Activated CD4-positive, alpha-beta T cell treated with anti-CD3 and anti-CD28 coated beads, Interleukin-2, amount 10 ng/mL, durations not matched to agents 7 days and 5 days (primary cell): ENCODE data around the gene PTGDR2. TPM values are rescaled to one million over a fixed set of nuclear protein-coding genes. Genes with fewer than 3 reads are reported as not detected.
A peak's percentile ranks its signal among the peaks of the same experiment; 100 is the strongest.

ENCODE experiments used
- CTCF ChIA-PET: fragments of 350-600 bp; sonication (Branson Sonifier 250); formaldehyde crosslinking; loops from one replicate; lab custom pipeline; 2021; ENCODE audit warnings: antibody characterized with exemption; lab: Charles Lee
- POLR2A ChIA-PET: fragments of 350-600 bp; sonication (Branson Sonifier 250); formaldehyde crosslinking; loops from one replicate; lab custom pipeline; 2021; ENCODE audit warnings: antibody characterized with exemption; lab: Charles Lee
- DNase-seq: peaks from one replicate; pipeline ENCODE4 v3.0.0-alpha.2; 2020
- H3K27ac Mint-ChIP-seq: one replicate; pipeline ENCODE4 v1.8.0; 2021; ENCODE audit warnings: mild to moderate bottlenecking, moderate library complexity, mixed read lengths
- H3K27me3 Mint-ChIP-seq: one replicate; pipeline ENCODE4 v1.8.0; 2021; ENCODE audit warnings: mixed read lengths
- H3K36me3 Mint-ChIP-seq: one replicate; pipeline ENCODE4 v1.8.0; 2021; ENCODE audit warnings: low read depth, mixed read lengths
- H3K4me1 Mint-ChIP-seq: one replicate; pipeline ENCODE4 v1.8.0; 2021; ENCODE audit warnings: mixed read lengths
- H3K4me3 Mint-ChIP-seq: one replicate; pipeline ENCODE4 v1.8.0; 2021; ENCODE audit warnings: mild to moderate bottlenecking, moderate library complexity, mixed read lengths
- H3K9me3 Mint-ChIP-seq: one replicate; pipeline ENCODE4 v1.8.0; 2021; ENCODE audit warnings: mixed read lengths
- total RNA-seq, 2 experiments: library from RNA; stranded (reverse); gene quantifications; one replicate each; pipeline ENCODE4 v1.2.3, GENCODE V29; 2021

PTGDR2 gene
- total RNA-seq, 2 experiments from 2014 or later = 1.3 to 1.4 TPM

GRCh38 chr11:60887556-60887955 lies 31.8 kb upstream of the PTGDR2 start:
- ChIA-PET CTCF (interaction anchor here (1.0 to 2.3 kb wide), 22 partner anchors 9 to 241 kb away, joined by 3 to 42 read pairs (median 6); partner anchors contain the start of genes PTGDR2 and ZP1), POLR2A (interaction anchor here (0.5 to 0.6 kb wide), 3 partner anchors 19 to 69 kb away, joined by 3 to 7 read pairs (median 3); partner anchors contain the start of gene PRPF19)
- DNase-seq = peak; percentile 58
- peaks cover 3% of the 10 kb centered on the region for H3K4me1 Mint-ChIP-seq
- H3K27me3 Mint-ChIP-seq = no peaks in the 10 kb centered on the region
- H3K4me3 Mint-ChIP-seq = no peak overlapping the region
- H3K9me3 Mint-ChIP-seq = no peaks in the 10 kb centered on the region
- H3K36me3 Mint-ChIP-seq = peaks cover 28% of the 10 kb centered on the region
- no peak overlapping the region for H3K27ac Mint-ChIP-seq

GRCh38 chr11:60880643-60881282 lies 25.0 kb upstream of the PTGDR2 start:
- H3K9me3 Mint-ChIP-seq = no peaks in the 10 kb centered on the region
- peak overlapping the region; percentile 42 for H3K27ac Mint-ChIP-seq
- no peaks in the 10 kb centered on the region for H3K27me3 Mint-ChIP-seq
- POLR2A ChIA-PET = no interaction called here
- H3K4me1 Mint-ChIP-seq = peaks cover 8% of the 10 kb centered on the region
- DNase-seq = no peak
- peaks cover 17% of the 10 kb centered on the region for H3K36me3 Mint-ChIP-seq
- CTCF ChIA-PET = interaction anchor here (0.9 to 1.2 kb wide), 2 partner anchors 9 to 11 kb away, joined by 3 to 4 read pairs; no protein-coding TSS in a partner anchor
- no peak overlapping the region for H3K4me3 Mint-ChIP-seq

GRCh38 chr11:60879971-60880588 lies 24.3 kb upstream of the PTGDR2 start:
- no peak for DNase-seq
- H3K4me1 Mint-ChIP-seq = peaks cover 8% of the 10 kb centered on the region
- H3K4me3 Mint-ChIP-seq = no peak overlapping the region
- H3K36me3 Mint-ChIP-seq = peaks cover 14% of the 10 kb centered on the region
- no peaks in the 10 kb centered on the region for H3K9me3 Mint-ChIP-seq
- no peak overlapping the region for H3K27ac Mint-ChIP-seq
- POLR2A ChIA-PET = no interaction called here
- H3K27me3 Mint-ChIP-seq = no peaks in the 10 kb centered on the region
- CTCF ChIA-PET = interaction anchor here (0.9 kb wide), 1 partner anchor 9 kb away, joined by 4 read pairs; no protein-coding TSS in a partner anchor

GRCh38 chr11:60879104-60879503 lies 23.4 kb upstream of the PTGDR2 start:
- ChIA-PET POLR2A (no interaction called here), CTCF (interaction anchor here (1.3 kb wide), 1 partner anchor 8 kb away, joined by 3 read pairs; no protein-coding TSS in a partner anchor)
- DNase-seq = no peak
- H3K27me3 Mint-ChIP-seq = no peaks in the 10 kb centered on the region
- peaks cover 12% of the 10 kb centered on the region for H3K36me3 Mint-ChIP-seq
- no peak overlapping the region for H3K27ac Mint-ChIP-seq
- H3K9me3 Mint-ChIP-seq = no peaks in the 10 kb centered on the region
- H3K4me3 Mint-ChIP-seq = no peak overlapping the region
- H3K4me1 Mint-ChIP-seq = peaks cover 8% of the 10 kb centered on the region

- DNase-seq = no peak
- no peak overlapping the region for H3K4me3 Mint-ChIP-seq
- ChIA-PET POLR2A (no interaction called here), CTCF (interaction anchor here (0.6 to 1.3 kb wide), 2 partner anchors 9 to 113 kb away, joined by 3 read pairs; no protein-coding TSS in a partner anchor)
- peaks cover 8% of the 10 kb centered on the region for H3K36me3 Mint-ChIP-seq
- H3K9me3 Mint-ChIP-seq = no peaks in the 10 kb centered on the region
- peaks cover 10% of the 10 kb centered on the region for H3K4me1 Mint-ChIP-seq
- H3K27me3 Mint-ChIP-seq = no peaks in the 10 kb centered on the region
- H3K27ac Mint-ChIP-seq = no peak overlapping the region
Observed at GRCh38 chr11:60878245-60879101, 22.7 kb upstream of the PTGDR2 start.

GRCh38 chr11:60876168-60876485 lies 20.4 kb upstream of the PTGDR2 start:
- DNase-seq = no peak
- peaks cover 3% of the 10 kb centered on the region for H3K36me3 Mint-ChIP-seq
- H3K4me3 Mint-ChIP-seq = no peak overlapping the region
- H3K27ac Mint-ChIP-seq = no peak overlapping the region
- H3K27me3 Mint-ChIP-seq = no peaks in the 10 kb centered on the region
- peaks cover 31% of the 10 kb centered on the region for H3K4me1 Mint-ChIP-seq
- no peaks in the 10 kb centered on the region for H3K9me3 Mint-ChIP-seq
- POLR2A ChIA-PET = no interaction called here
- CTCF ChIA-PET = interaction anchor here (1.7 kb wide), 1 partner anchor 12 kb away, joined by 8 read pairs; no protein-coding TSS in a partner anchor

GRCh38 chr11:60875366-60876167 lies 19.8 kb upstream of the PTGDR2 start:
- ChIA-PET CTCF (interaction anchor here (1.7 kb wide), 1 partner anchor 12 kb away, joined by 8 read pairs; no protein-coding TSS in a partner anchor), POLR2A (no interaction called here)
- Mint-ChIP-seq H3K27me3 (no peaks in the 10 kb centered on the region), H3K4me1 (peaks cover 33% of the 10 kb centered on the region), H3K36me3 (peaks cover under 1% of the 10 kb centered on the region), H3K9me3 (no peaks in the 10 kb centered on the region), H3K4me3 (no peak overlapping the region), H3K27ac (no peak overlapping the region)
- DNase-seq = no peak

GRCh38 chr11:60874421-60875365 lies 18.9 kb upstream of the PTGDR2 start:
- CTCF ChIA-PET = no interaction called here
- no peaks in the 10 kb centered on the region for H3K36me3 Mint-ChIP-seq
- peak overlapping the region; percentile 1 for H3K27ac Mint-ChIP-seq

GRCh38 chr11:60873533-60873932 lies 17.8 kb upstream of the PTGDR2 start:
- Mint-ChIP-seq H3K27me3 (no peaks in the 10 kb centered on the region), H3K27ac (peak overlapping the region; percentile 57), H3K9me3 (no peaks in the 10 kb centered on the region), H3K4me3 (no peak overlapping the region), H3K4me1 (peaks cover 45% of the 10 kb centered on the region), H3K36me3 (no peaks in the 10 kb centered on the region)
- ChIA-PET CTCF (interaction anchor here (1.0 to 1.4 kb wide), 2 partner anchors 9 to 25 kb away, joined by 3 read pairs; no protein-coding TSS in a partner anchor), POLR2A (no interaction called here)
- DNase-seq = no peak

More at GRCh38 chr11:60874421-60875365, 18.9 kb upstream of the PTGDR2 start:
- POLR2A ChIA-PET = no interaction called here
- Mint-ChIP-seq H3K4me3 (no peak overlapping the region), H3K27me3 (no peaks in the 10 kb centered on the region), H3K4me1 (peaks cover 37% of the 10 kb centered on the region), H3K9me3 (no peaks in the 10 kb centered on the region)
- no peak for DNase-seq

GRCh38 chr11:60872961-60873524 lies 17.3 kb upstream of the PTGDR2 start:
- H3K36me3 Mint-ChIP-seq = no peaks in the 10 kb centered on the region
- peak overlapping the region; percentile 82 for H3K27ac Mint-ChIP-seq
- H3K4me1 Mint-ChIP-seq = peaks cover 50% of the 10 kb centered on the region
- DNase-seq = no peak
- no peak overlapping the region for H3K4me3 Mint-ChIP-seq
- ChIA-PET CTCF (interaction anchor here (0.8 to 1.8 kb wide), 4 partner anchors 8 to 89 kb away, joined by 3 to 6 read pairs (median 3); no protein-coding TSS in a partner anchor), POLR2A (no interaction called here)
- no peaks in the 10 kb centered on the region for H3K9me3 Mint-ChIP-seq
- no peaks in the 10 kb centered on the region for H3K27me3 Mint-ChIP-seq
